K562 (cell line): ENCODE measurements around the gene LZTR1. TPM values are rescaled to one million over a fixed set of nuclear protein-coding genes. Genes with fewer than 3 reads are reported as not detected.
A peak's percentile ranks its signal among the peaks of the same experiment; 100 is the strongest.

Source experiments
- ATAC-seq: fragments of 200-7000 bp; cut with Tn5 transposase; 3 replicates; pipeline ENCODE4 v1.9.1; 2020; ENCODE audit warnings: moderate library complexity
- BruUV-seq: library from RNA; stranded (reverse); fragments of 400-500 nt; replicated peaks from 2 replicates; lab custom pipeline; 2021; lab: Mats Ljungman, UMichigan
- CTCF ChIA-PET: fragments of 300-600 bp; formaldehyde crosslinking; extraction: SDS; loops from one replicate; lab custom pipeline; 2021; ENCODE audit warnings: low intra/inter-chr PET ratio; lab: Yijun Ruan, JAX
- POLR2A ChIA-PET: fragments of 300-600, 350-650 bp; sonication (Branson Sonifier 250); formaldehyde crosslinking; extraction: SDS; loops from one replicate; lab custom pipeline; 2021; ENCODE audit warnings: antibody characterized with exemption, inconsistent platforms; lab: Yijun Ruan, JAX
- DNase-seq, 4 experiments: peaks; one replicate each; pipeline versions ENCODE4 v3.0.0 to v3.0.0-alpha.2; 2011 to 2018; ENCODE audit warnings: low spot score in 3 of 4, mixed read lengths in 3 of 4; ENCODE audit errors: extremely low read depth in 1 of 4
- FAIRE-seq: peaks from 2 replicates; lab custom pipeline; 2011; peaks lifted over from hg19 to GRCh38; lab: Jason Lieb, UNC
- H2AFZ ChIP-seq: 2 replicates; pipeline ENCODE4 v1.6.0; 2011; ENCODE audit warnings: low read depth, low read length, control low read depth, inconsistent platforms
- H3K27ac ChIP-seq: fragments of 200-600 bp; 3 replicates; pipeline ENCODE4 v1.8.0; 2011; ENCODE audit warnings: low read depth, mild to moderate bottlenecking, control low read depth, inconsistent platforms, low read length, moderate library complexity, mixed read lengths; ENCODE audit errors: extremely low read depth
- H3K27me3 ChIP-seq, 2 experiments: fragments of 300-600 bp in 1 of 2; 2 replicates in 1 of 2; 3 replicates in 1 of 2; pipeline versions ENCODE4 v1.6.0 to v1.8.0; 2011; ENCODE audit warnings: inconsistent platforms in 2 of 2, low read length in 2 of 2, mild to moderate bottlenecking in 1 of 2, mixed read lengths in 1 of 2, moderate library complexity in 1 of 2; ENCODE audit not compliant: control insufficient read depth in 2 of 2, insufficient read depth in 2 of 2
- H3K36me3 ChIP-seq: fragments of 300-600 bp; 3 replicates; pipeline ENCODE4 v1.8.0; 2011; ENCODE audit warnings: mild to moderate bottlenecking, low read length, inconsistent platforms; ENCODE audit not compliant: control insufficient read depth, insufficient read depth
- H3K4me1 ChIP-seq, 2 experiments: fragments of 200-600 bp in 1 of 2; replicated peaks in 1 of 2; 2 replicates in 1 of 2; 3 replicates in 1 of 2; pipeline versions ENCODE4 v1.5.1 to v1.8.0; 2011; ENCODE audit warnings: inconsistent platforms in 2 of 2, low read length in 2 of 2, mild to moderate bottlenecking in 1 of 2, mixed read lengths in 1 of 2, moderate library complexity in 1 of 2; ENCODE audit not compliant: control insufficient read depth in 2 of 2, insufficient read depth in 2 of 2
- H3K4me2 ChIP-seq: 2 replicates; pipeline ENCODE4 v1.6.1; 2011; ENCODE audit warnings: low read length, control low read depth, inconsistent platforms, mixed read lengths; ENCODE audit not compliant: insufficient read depth
- H3K4me3 ChIP-seq: fragments of 200-600 bp; sonication (generic), shearing (Covaris generic); 2 replicates; pipeline ENCODE4 v1.5.1; 2016; ENCODE audit warnings: control low read depth, inconsistent platforms
- H3K79me2 ChIP-seq: fragments of 200-600 bp; 3 replicates; pipeline ENCODE4 v1.8.0; 2011; ENCODE audit warnings: low read length, inconsistent platforms; ENCODE audit not compliant: control insufficient read depth, insufficient read depth
- H3K9ac ChIP-seq, 2 experiments: 2 replicates each; pipeline versions ENCODE4 v1.6.0 to v1.6.1; 2011; ENCODE audit warnings: low read depth in 2 of 2, low read length in 2 of 2, control low read depth in 1 of 2, inconsistent platforms in 1 of 2, mild to moderate bottlenecking in 1 of 2, mixed read lengths in 1 of 2; ENCODE audit not compliant: insufficient read depth in 1 of 2
- H3K9me1 ChIP-seq: one replicate; pipeline ENCODE4 v1.6.0; 2011; ENCODE audit warnings: inconsistent platforms, mild to moderate bottlenecking, low read length, moderate library complexity; ENCODE audit not compliant: control insufficient read depth, insufficient read depth
- H3K9me3 ChIP-seq: replicated peaks from 2 replicates; pipeline ENCODE4 v1.5.1; 2011; ENCODE audit warnings: low read depth, low read length, inconsistent platforms; ENCODE audit not compliant: control insufficient read depth, insufficient read depth
- H4K20me1 ChIP-seq: replicated peaks from 2 replicates; pipeline ENCODE4 v1.6.1; 2011; ENCODE audit warnings: low read length, inconsistent platforms, mixed read lengths; ENCODE audit not compliant: control insufficient read depth, insufficient read depth
- RBM14 ChIP-seq: fragments of 200-400 bp; formaldehyde crosslinking; IDR thresholded peaks from 2 replicates; pipeline ENCODE4 v1.6.1; 2018; ENCODE audit warnings: low read depth, mild to moderate bottlenecking, low read length, moderate library complexity, borderline replicate concordance; ENCODE audit not compliant: insufficient read depth
- RUNX1 ChIP-seq: sonication (generic); IDR thresholded peaks from 2 replicates; pipeline ENCODE4 v1.6.1; 2016; ENCODE audit warnings: antibody characterized with exemption, low read depth
- TEAD1 ChIP-seq, 2 experiments: fragments of 450-650 bp in 1 of 2; sonication (generic) in 1 of 2; formaldehyde crosslinking; IDR thresholded peaks; 2 replicates each; pipeline versions ENCODE4 v1.4.0 to v1.8.0; 2020 to 2022; ENCODE audit warnings: mild to moderate bottlenecking in 2 of 2, missing genetic modification reagents in 1 of 2
- ZNF184 ChIP-seq: sonication (generic); formaldehyde crosslinking; IDR thresholded peaks from 2 replicates; pipeline ENCODE4 v1.5.0; 2020; ENCODE audit warnings: missing genetic modification reagents
- ZNF583 ChIP-seq: fragments of 250-450 bp; sonication (Bioruptor Pico); IDR thresholded peaks from 2 replicates; pipeline ENCODE4 v1.4.0; 2020
- WGBS: fragments of 100-300 bp; shearing (Covaris generic); methylation state at CpG from one replicate; pipeline ENCODE4 v1.1.6; 2016; ENCODE audit warnings: low coverage, mixed read lengths; ENCODE audit not compliant: insufficient coverage; ENCODE audit errors: missing lambda C conversion rate; 5-methylcytosine and 5-hydroxymethylcytosine counted together
- in situ Hi-C: fragments of 300-500 bp; cut with MboI; formaldehyde crosslinking; loops from 4 replicates; pipeline ENCODE4 v1.15.0; 2018; ENCODE audit warnings: inconsistent platforms, mixed read lengths
- intact Hi-C: fragments of 100-400 bp; cut with micrococcal nuclease; formaldehyde crosslinking; loops from 2 replicates; pipeline ENCODE4 v1.14.2; 2022
- polyA plus RNA-seq, 8 experiments: library from polyadenylated mRNA; depleted of rRNA in 4 of 8; stranded (reverse) in 5 of 8; unstranded in 3 of 8; fragments of >200 nt; fragmentation: Nextera tagmentation in 2 of 8; fragmentation: Illumina TruSeq in 1 of 8; extraction: Ambion mirVana in 2 of 8; extraction: Trizol in 1 of 8; gene quantifications; 2 replicates each; pipeline versions ENCODE4 v1.2.1 to v1.2.3, GENCODE V29; 2011 to 2014; ENCODE audit warnings: inconsistent platforms in 1 of 8, missing spikeins in 1 of 8
- total RNA-seq, 7 experiments: library from RNA; depleted of rRNA in 6 of 7; stranded (reverse); fragments of >200 nt in 6 of 7; fragmentation: Illumina TruSeq in 2 of 7; extraction: Trizol in 2 of 7; gene quantifications; 2 replicates each; pipeline versions ENCODE4 v1.2.1 to v1.2.3, GENCODE V29; 2011 to 2021; ENCODE audit warnings: low replicate concordance in 1 of 7
- TF ChIP-seq, protein P1 (sequence below): fragments of 450-650 bp; IDR thresholded peaks from 2 replicates; pipeline ENCODE4 v1.6.1; 2016; ENCODE audit warnings: mild to moderate bottlenecking
- TF ChIP-seq, protein P2 (sequence below): sonication (generic); formaldehyde crosslinking; IDR thresholded peaks from 2 replicates; pipeline ENCODE4 v1.8.0; 2022; ENCODE audit warnings: mild to moderate bottlenecking, missing genetic modification reagents
- TF ChIP-seq, protein P3 (sequence below), 2 experiments: IDR thresholded peaks; 2 replicates each; pipeline ENCODE4 v1.6.1; 2012; ENCODE audit warnings: improper control_type of control experiment in 2 of 2, low read depth in 2 of 2, low read length in 2 of 2, borderline replicate concordance in 1 of 2

The LZTR1 gene
- total and polyA plus RNA-seq, 9 of the 15 experiments (the other 6 are each of a cell fraction or from before 2014, with no cell fraction given): 2.2 to 135 (median 63.0) TPM

DNA sequence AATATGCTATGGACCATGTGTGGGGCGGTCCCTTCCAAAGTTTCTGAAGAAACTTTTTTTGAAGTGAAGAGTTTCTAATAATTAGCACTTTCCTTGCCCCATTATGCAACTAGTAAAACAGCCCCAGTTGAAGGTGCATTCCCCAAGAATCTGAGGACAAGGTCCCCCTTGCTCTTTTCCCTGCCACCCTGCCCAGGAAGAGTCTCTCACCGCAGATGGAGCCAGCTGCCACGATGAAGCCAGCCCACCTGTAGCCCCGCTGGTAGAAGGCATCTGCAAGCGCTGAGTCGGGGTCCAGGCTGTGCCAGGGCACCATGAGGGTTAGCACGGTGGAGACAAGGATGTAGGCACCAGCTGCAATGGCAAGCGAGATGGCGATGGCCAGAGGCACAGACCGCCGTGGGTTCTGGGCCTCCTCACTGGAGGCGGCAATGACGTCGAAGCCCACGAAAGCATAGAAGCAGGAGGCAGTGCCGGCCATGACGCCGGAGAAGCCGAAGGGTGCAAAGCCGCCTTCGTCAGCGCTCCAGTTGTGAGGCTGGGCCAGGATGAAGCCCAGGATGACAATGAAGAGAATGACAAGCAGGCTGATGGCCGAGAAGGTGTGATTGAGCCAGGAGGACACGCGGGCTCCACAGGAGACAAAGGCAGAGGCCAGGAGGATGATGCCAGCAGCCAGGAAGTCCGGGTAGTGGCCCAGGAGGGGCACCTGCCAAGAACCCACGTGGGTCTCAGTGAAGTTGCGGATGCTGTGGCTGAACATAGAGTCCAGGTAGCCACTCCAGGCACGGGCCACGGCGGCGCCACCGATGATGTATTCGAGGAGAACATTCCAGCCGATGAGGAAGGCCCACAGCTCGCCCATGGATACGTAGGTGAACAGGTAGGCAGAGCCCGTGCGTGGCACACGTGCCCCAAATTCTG lies 48.8 kb downstream of the LZTR1 start (continued):
- TF ChIP-seq, protein P1, sequence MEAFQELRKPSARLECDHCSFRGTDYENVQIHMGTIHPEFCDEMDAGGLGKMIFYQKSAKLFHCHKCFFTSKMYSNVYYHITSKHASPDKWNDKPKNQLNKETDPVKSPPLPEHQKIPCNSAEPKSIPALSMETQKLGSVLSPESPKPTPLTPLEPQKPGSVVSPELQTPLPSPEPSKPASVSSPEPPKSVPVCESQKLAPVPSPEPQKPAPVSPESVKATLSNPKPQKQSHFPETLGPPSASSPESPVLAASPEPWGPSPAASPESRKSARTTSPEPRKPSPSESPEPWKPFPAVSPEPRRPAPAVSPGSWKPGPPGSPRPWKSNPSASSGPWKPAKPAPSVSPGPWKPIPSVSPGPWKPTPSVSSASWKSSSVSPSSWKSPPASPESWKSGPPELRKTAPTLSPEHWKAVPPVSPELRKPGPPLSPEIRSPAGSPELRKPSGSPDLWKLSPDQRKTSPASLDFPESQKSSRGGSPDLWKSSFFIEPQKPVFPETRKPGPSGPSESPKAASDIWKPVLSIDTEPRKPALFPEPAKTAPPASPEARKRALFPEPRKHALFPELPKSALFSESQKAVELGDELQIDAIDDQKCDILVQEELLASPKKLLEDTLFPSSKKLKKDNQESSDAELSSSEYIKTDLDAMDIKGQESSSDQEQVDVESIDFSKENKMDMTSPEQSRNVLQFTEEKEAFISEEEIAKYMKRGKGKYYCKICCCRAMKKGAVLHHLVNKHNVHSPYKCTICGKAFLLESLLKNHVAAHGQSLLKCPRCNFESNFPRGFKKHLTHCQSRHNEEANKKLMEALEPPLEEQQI: no peak
- 0 out of 2 replicates have a peak, but pooled peaks have one; percentile 89 for TF ChIP-seq RBM14
- peak; percentile 69; the same call in 1 of the 2 replicates for TF ChIP-seq RUNX1

DNA sequence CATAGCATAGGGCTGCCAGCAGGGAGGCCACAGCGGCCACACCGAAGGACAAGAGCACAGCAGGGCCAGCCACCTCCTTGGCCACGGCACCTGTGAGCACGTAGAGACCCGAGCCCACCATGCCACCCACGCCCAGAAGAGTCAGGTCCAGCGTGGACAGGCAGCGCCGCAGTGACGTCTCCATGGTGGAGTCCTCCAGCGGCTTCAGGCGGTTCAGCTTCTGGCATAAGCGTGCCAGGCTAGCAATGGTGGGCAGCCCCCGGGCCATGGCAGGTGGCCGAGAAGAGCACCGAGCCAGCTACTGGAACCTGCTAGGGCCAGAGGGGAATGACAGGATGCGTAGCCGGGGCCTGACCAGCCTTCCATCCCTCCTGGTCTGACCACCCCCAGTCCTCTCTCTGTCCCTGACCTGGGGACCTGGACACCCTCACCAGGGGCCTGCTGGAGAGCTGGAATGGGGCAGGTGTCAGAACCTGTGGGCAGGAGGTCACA lies 49.5 kb downstream of the LZTR1 start:
- H3K27ac ChIP-seq: no peak overlapping the region
- no peak overlapping the region for H2AFZ ChIP-seq
- no TSS peak for BruUV-seq
- peak overlapping the region in 1 of 2 experiments; percentile 5; a peak in 1 of 4 replicates for H3K9ac ChIP-seq
- POLR2A ChIA-PET: interaction anchor here (0.6 to 10.2 kb wide), 4 partner anchors 11 to 102 kb away, joined by 3 to 120 read pairs (median 49); partner anchors contain the start of genes LRRC74B, P2RX6 and THAP7
- 28% methylated on average over 18 of the region's 18 CpGs for WGBS
- H3K36me3 ChIP-seq: no peaks in the 10 kb centered on the region
- H3K9me1 ChIP-seq: peaks cover 4% of the 10 kb centered on the region
- H3K79me2 ChIP-seq: no peaks in the 10 kb centered on the region
- in situ Hi-C loops (no loop called here), intact Hi-C loops (loop anchor here (2.0 kb wide), 1 partner anchor 13 kb away; the partner anchor contains the start of gene LRRC74B)
- no peak overlapping the region for H3K4me3 ChIP-seq
- peaks cover 38% of the 10 kb centered on the region for H4K20me1 ChIP-seq
- H3K4me2 ChIP-seq: no peak overlapping the region
- CTCF ChIA-PET: no interaction called here
- H3K4me1 ChIP-seq: peaks cover 0 to 47% of the 10 kb centered on the region in 2 experiments; a peak in 4 of 5 replicates
- no peak for FAIRE-seq
- H3K9me3 ChIP-seq: no peaks in the 10 kb centered on the region
- ATAC-seq: no peak
- H3K27me3 ChIP-seq: peaks cover 39 to 68% of the 10 kb centered on the region in 2 experiments; a peak in 4 of 5 replicates
- no peak for DNase-seq
- TF ChIP-seq, protein P2, sequence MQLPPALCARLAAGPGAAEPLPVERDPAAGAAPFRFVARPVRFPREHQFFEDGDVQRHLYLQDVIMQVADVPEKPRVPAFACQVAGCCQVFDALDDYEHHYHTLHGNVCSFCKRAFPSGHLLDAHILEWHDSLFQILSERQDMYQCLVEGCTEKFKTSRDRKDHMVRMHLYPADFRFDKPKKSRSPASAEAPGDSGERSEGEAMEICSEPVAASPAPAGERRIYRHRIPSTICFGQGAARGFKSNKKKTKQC: peak; percentile 76
- TF ChIP-seq ZNF583: 0 out of 2 replicates have a peak, but pooled peaks have one; percentile 1
- peak in 1 of 2 experiments; percentile 52; a peak in 1 of 4 replicates for TF ChIP-seq TEAD1 (CRISPR knock-in tag; IDR thresholded peaks at IDR 0.05)
- TF ChIP-seq, protein P3, sequence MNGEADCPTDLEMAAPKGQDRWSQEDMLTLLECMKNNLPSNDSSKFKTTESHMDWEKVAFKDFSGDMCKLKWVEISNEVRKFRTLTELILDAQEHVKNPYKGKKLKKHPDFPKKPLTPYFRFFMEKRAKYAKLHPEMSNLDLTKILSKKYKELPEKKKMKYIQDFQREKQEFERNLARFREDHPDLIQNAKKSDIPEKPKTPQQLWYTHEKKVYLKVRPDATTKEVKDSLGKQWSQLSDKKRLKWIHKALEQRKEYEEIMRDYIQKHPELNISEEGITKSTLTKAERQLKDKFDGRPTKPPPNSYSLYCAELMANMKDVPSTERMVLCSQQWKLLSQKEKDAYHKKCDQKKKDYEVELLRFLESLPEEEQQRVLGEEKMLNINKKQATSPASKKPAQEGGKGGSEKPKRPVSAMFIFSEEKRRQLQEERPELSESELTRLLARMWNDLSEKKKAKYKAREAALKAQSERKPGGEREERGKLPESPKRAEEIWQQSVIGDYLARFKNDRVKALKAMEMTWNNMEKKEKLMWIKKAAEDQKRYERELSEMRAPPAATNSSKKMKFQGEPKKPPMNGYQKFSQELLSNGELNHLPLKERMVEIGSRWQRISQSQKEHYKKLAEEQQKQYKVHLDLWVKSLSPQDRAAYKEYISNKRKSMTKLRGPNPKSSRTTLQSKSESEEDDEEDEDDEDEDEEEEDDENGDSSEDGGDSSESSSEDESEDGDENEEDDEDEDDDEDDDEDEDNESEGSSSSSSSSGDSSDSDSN (IDR thresholded peaks at IDR 0.05; ENCODE audit: borderline replicate concordance in 1 of 2, low read depth in 2 of 2, low read length in 2 of 2): 0 out of 4 replicates have a peak, but pooled peaks of 1 of the 2 experiments have one; percentile 18
- TF ChIP-seq ZNF184 (CRISPR knock-in tag): peak; percentile 3; the same call in 1 of the 2 replicates
